Tibial artery (tissue), 4 donors: ENCODE results near the gene APOBEC3B.
"Not testable (repeated sequence)": the region's sequence is repeated elsewhere in the genome, so short reads cannot be mapped to it uniquely, and the experiment has no call there.

Experiments used
- DNase-seq, 2 donors: peaks; one replicate each; pipeline ENCODE4 v3.0.0-alpha.2; 2019
- H3K27ac ChIP-seq, 2 donors: fragments of 200-600 bp; sonication (generic) in 1 of 2; 1 replicate in 1 of 2; 2 replicates in 1 of 2; pipeline ENCODE4 v1.5.1; 2018 to 2019; ENCODE audit warnings: mild to moderate bottlenecking in 1 of 2
- H3K27me3 ChIP-seq, 2 donors: fragments of 200-600 bp; sonication (generic) in 1 of 2; one replicate each; pipeline versions ENCODE4 v1.5.1 to v1.6.0; 2016 to 2019
- H3K36me3 ChIP-seq, 3 donors: fragments of 200-600 bp; sonication (generic) in 2 of 3; one replicate each; pipeline ENCODE4 v1.5.1; 2016 to 2019; ENCODE audit warnings: mild to moderate bottlenecking in 2 of 3
- H3K4me1 ChIP-seq, 4 donors: fragments of 200-600 bp; sonication (generic) in 2 of 4; 1 replicate in 3 of 4; 2 replicates in 1 of 4; pipeline ENCODE4 v1.5.1; 2016 to 2019
- H3K4me3 ChIP-seq, 2 donors: fragments of 200-600 bp; sonication (generic) in 1 of 2; 1 replicate in 1 of 2; 2 replicates in 1 of 2; pipeline ENCODE4 v1.5.1; 2018 to 2019; ENCODE audit warnings: mild to moderate bottlenecking in 2 of 2
- H3K9me3 ChIP-seq, 3 donors: fragments of 200-600 bp; sonication (generic) in 1 of 3; one replicate each; pipeline ENCODE4 v1.5.1; 2016 to 2019
- CTCF ChIP-seq, 2 experiments: fragments of 200-600 bp in 1 of 2; fragments of 450-650 bp in 1 of 2; IDR thresholded peaks; one replicate each; pipeline ENCODE4 v1.5.1; 2017 to 2019; ENCODE audit warnings: antibody characterized with exemption in 2 of 2, mild to moderate bottlenecking in 1 of 2, moderate library complexity in 1 of 2
- intact Hi-C: fragments of 100-400 bp; cut with DNase I; formaldehyde crosslinking; loops from one replicate; pipeline ENCODE4 v1.15.0; 2023; ENCODE audit warnings: low total_unique reads

The APOBEC3B gene

GRCh38 chr22:39017596-39018365 is 35.6 kb downstream of the APOBEC3B start:
- Histone ChIP-seq H3K27ac (no peak overlapping the region), H3K4me1 (peaks cover 0 to 37% (median 22%) of the 10 kb centered on the region in 4 donors), H3K4me3 (no peak overlapping the region), H3K9me3 (no peaks in the 10 kb centered on the region), H3K36me3 (no peaks in the 10 kb centered on the region), H3K27me3 (no peaks in the 10 kb centered on the region)
- intact Hi-C loops: no loop called here
- DNase-seq: no peak
- TF ChIP-seq CTCF (IDR thresholded peaks at IDR 0.05): no peak

- DNase-seq, H3K27me3 ChIP-seq, H3K36me3 ChIP-seq, H3K9me3 ChIP-seq, intact Hi-C loops: not testable (repeated sequence)
- peak overlapping the region; percentile 47 to 51 for H3K4me3 ChIP-seq
- peak overlapping the region; percentile 28 to 66 for H3K27ac ChIP-seq
- H3K4me1 ChIP-seq: peaks cover 0 to 24% (median 14%) of the 10 kb centered on the region in 4 donors
These were observed 38.0 kb downstream of the APOBEC3B start for GRCh38 chr22:39020021-39020651.

DNA sequence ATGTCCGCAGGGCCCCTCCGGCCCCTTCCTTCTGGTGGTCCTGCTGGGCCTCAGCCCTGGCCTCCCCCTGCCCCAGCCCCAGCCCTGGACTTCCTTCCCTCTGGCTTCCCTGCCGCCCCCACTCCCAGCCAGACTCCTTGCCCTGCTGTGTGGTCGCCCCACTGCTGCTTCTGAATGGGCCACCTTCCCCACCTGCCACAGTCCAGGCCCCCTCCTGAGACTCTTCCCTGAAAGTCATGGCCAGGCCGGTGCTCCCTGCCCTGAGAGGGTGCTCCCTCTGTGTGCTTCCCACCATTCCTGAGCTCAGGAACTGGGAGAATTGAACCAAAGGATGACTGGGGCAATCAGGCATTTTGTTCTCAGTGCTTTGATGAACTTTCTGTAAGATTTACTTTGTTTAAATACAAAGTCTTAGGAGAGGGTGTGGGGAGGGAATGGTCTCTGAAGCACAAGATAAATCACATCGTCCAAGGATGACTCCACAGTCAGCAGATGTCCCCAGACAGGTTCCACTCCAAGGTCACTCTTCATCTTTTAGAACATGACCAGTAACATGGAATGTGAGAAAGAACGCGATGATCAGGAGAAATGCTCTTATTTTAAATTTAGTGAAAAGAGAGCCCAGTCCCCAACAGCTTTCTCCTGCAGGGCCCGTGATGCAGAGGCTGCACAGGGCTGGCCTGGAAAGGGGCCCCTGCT is 39.6 kb downstream of the APOBEC3B start:
- Histone ChIP-seq H3K4me3 (peak overlapping the region; percentile 47 to 51), H3K36me3 (peaks cover 0 to 10% (median 6%) of the 10 kb centered on the region in 3 donors), H3K27ac (peak overlapping the region; percentile 61 to 66)

DNA sequence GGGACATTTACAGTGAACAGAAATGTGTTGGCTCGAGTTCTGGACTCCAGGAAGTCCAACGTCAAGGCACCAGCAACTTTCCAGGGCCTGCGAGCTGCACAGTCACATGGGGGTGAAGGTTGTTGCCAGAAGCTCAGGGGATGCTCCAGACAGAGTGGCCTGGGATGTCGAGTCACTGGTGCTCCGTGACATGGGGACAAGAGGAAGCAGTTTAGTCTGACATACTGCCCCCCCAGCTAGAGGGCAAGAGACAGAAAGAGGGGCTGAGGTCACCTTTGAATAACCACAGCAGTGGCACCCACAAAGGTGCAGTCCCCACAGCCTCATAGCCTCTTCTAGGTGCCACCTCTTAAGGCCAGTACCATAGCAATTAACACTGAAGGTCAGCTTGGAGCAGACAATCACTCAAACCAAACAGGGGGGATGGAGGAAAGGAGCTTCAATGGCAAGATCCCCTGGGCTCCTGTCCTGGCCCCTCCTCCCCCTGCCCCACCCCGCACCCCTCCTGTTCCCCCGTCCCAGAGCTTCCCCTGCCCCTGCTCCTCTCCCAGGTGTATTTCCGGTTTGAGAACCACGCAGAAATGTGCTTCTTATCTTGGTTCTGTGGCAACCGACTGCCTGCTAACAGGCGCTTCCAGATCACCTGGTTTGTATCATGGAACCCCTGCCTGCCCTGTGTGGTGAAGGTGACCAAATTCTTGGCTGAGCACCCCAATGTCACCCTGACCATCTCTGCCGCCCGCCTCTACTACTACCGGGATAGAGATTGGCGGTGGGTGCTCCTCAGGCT is 42.6 kb downstream of the APOBEC3B start:
- H3K27me3 ChIP-seq: no peaks in the 10 kb centered on the region
- intact Hi-C loops: no loop called here
- peaks cover 0 to 10% (median 6%) of the 10 kb centered on the region in 3 donors for H3K36me3 ChIP-seq
- no peaks in the 10 kb centered on the region for H3K9me3 ChIP-seq
- H3K4me1 ChIP-seq: peaks cover 0 to 19% (median 13%) of the 10 kb centered on the region in 4 donors
- H3K4me3 ChIP-seq: no peak overlapping the region
- DNase-seq: no peak
- no peak overlapping the region for H3K27ac ChIP-seq
- TF ChIP-seq CTCF (IDR thresholded peaks at IDR 0.05): no peak

More for the DNA sequence above, 39.6 kb downstream of the APOBEC3B start:
- H3K27me3 ChIP-seq: no peaks in the 10 kb centered on the region
- DNase-seq: no peak
- intact Hi-C loops: no loop called here
- TF ChIP-seq CTCF (IDR thresholded peaks at IDR 0.05): no peak
- no peaks in the 10 kb centered on the region for H3K9me3 ChIP-seq
- peaks cover 0 to 19% (median 13%) of the 10 kb centered on the region in 4 donors for H3K4me1 ChIP-seq

- no peaks in the 10 kb centered on the region for H3K9me3 ChIP-seq
- no peak overlapping the region for H3K27ac ChIP-seq
- H3K4me3 ChIP-seq: no peak overlapping the region
- intact Hi-C loops: no loop called here
- peaks cover 0 to 8% (median 3%) of the 10 kb centered on the region in 4 donors for H3K4me1 ChIP-seq
- H3K36me3 ChIP-seq: peaks cover 0 to 10% (median 6%) of the 10 kb centered on the region in 3 donors
- H3K27me3 ChIP-seq: no peaks in the 10 kb centered on the region
- no peak for TF ChIP-seq CTCF (IDR thresholded peaks at IDR 0.05)
- no peak for DNase-seq
These were observed 44.5 kb downstream of the APOBEC3B start for GRCh38 chr22:39026509-39027150.
